Stomach smooth muscle (tissue), 2 donors: Measurements from ENCODE around the gene FAM177A1.
"Not testable (repeated sequence)": the region's sequence is repeated elsewhere in the genome, so short reads cannot be mapped to it uniquely, and the experiment has no call there.

ENCODE experiments used
- H3K27ac ChIP-seq: one replicate; pipeline ENCODE4 v1.7.0; 2013; ENCODE audit warnings: mild to moderate bottlenecking, low read length, inconsistent platforms
- H3K27me3 ChIP-seq, 2 donors: one replicate each; pipeline ENCODE4 v1.7.0; 2013; ENCODE audit warnings: low read length in 2 of 2; ENCODE audit not compliant: insufficient read depth in 2 of 2, control insufficient read depth in 1 of 2
- H3K36me3 ChIP-seq, 2 donors: one replicate each; pipeline ENCODE4 v1.7.0; 2013; ENCODE audit warnings: low read length in 2 of 2; ENCODE audit not compliant: control insufficient read depth in 2 of 2, insufficient read depth in 2 of 2
- H3K4me1 ChIP-seq: one replicate; pipeline ENCODE4 v1.7.0; 2013; ENCODE audit warnings: low read length; ENCODE audit not compliant: control insufficient read depth, insufficient read depth
- H3K4me3 ChIP-seq, 2 donors: one replicate each; pipeline ENCODE4 v1.7.0; 2013; ENCODE audit warnings: low read length in 2 of 2
- H3K9ac ChIP-seq, 2 donors: one replicate each; pipeline ENCODE4 v1.7.0; 2013; ENCODE audit warnings: low read length in 2 of 2, mild to moderate bottlenecking in 1 of 2
- H3K9me3 ChIP-seq, 2 donors: one replicate each; pipeline ENCODE4 v1.7.0; 2013; ENCODE audit warnings: low read length in 2 of 2; ENCODE audit not compliant: control insufficient read depth in 2 of 2
- donor health status: healthy.
- donor health status: Pancreatic carcinoma.

Gene FAM177A1, protein sequence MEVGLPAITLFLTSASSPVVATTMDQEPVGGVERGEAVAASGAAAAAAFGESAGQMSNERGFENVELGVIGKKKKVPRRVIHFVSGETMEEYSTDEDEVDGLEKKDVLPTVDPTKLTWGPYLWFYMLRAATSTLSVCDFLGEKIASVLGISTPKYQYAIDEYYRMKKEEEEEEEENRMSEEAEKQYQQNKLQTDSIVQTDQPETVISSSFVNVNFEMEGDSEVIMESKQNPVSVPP

GRCh38 chr14:35046048-35046750 lies at the start of gene FAM177A1:
Gene FAM177A1 (plus strand): TSS chr14:35046272. CDS start chr14:35046464, 192 bp downstream.
- H3K36me3 ChIP-seq = peaks cover 0 to 2% of the 10 kb centered on the region in 2 donors
- H3K9ac ChIP-seq = peak within 1 kb of the TSS; percentile 96
- H3K27ac ChIP-seq = peak within 1 kb of the TSS; percentile 94
- H3K9me3 ChIP-seq = no peaks in the 10 kb centered on the region
- H3K4me3 ChIP-seq = peak within 1 kb of the TSS; percentile 85 to 90
- no peaks in the 10 kb centered on the region for H3K27me3 ChIP-seq
- H3K4me1 ChIP-seq = peaks cover 7% of the 10 kb centered on the region

GRCh38 chr14:34997762-34998161 lies 48.3 kb upstream of the FAM177A1 start:
- H3K27ac ChIP-seq = no peak overlapping the region
- no peaks in the 10 kb centered on the region for H3K4me1 ChIP-seq
- peaks cover 2 to 5% of the 10 kb centered on the region in 2 donors for H3K36me3 ChIP-seq
- H3K9ac ChIP-seq = no peak overlapping the region
- no peaks in the 10 kb centered on the region for H3K27me3 ChIP-seq
- H3K4me3 ChIP-seq = no peak overlapping the region
- H3K9me3 ChIP-seq = no peaks in the 10 kb centered on the region

- no peaks in the 10 kb centered on the region for H3K27me3 ChIP-seq
- no peak overlapping the region for H3K27ac ChIP-seq
- no peaks in the 10 kb centered on the region for H3K9me3 ChIP-seq
- no peak overlapping the region for H3K4me3 ChIP-seq
- no peaks in the 10 kb centered on the region for H3K4me1 ChIP-seq
- H3K9ac ChIP-seq = no peak overlapping the region
- H3K36me3 ChIP-seq = peaks cover 3 to 5% of the 10 kb centered on the region in 2 donors
Measured at GRCh38 chr14:34999500-34999899, 46.6 kb upstream of the FAM177A1 start.

- no peaks in the 10 kb centered on the region for H3K27me3 ChIP-seq
- H3K36me3 ChIP-seq = peaks cover 7 to 9% of the 10 kb centered on the region in 2 donors
- H3K27ac ChIP-seq = no peak overlapping the region
- H3K9ac ChIP-seq = no peak overlapping the region
- H3K9me3 ChIP-seq = no peaks in the 10 kb centered on the region
- H3K4me3 ChIP-seq = no peak overlapping the region
- H3K4me1 ChIP-seq = no peaks in the 10 kb centered on the region
Measured at GRCh38 chr14:35001621-35002020, 44.5 kb upstream of the FAM177A1 start.

- H3K4me3 ChIP-seq = no peak overlapping the region
- no peak overlapping the region for H3K9ac ChIP-seq
- peaks cover 12 to 14% of the 10 kb centered on the region in 2 donors for H3K36me3 ChIP-seq
- no peaks in the 10 kb centered on the region for H3K9me3 ChIP-seq
- no peaks in the 10 kb centered on the region for H3K4me1 ChIP-seq
- no peak overlapping the region for H3K27ac ChIP-seq
- no peaks in the 10 kb centered on the region for H3K27me3 ChIP-seq
Measured at GRCh38 chr14:35004839-35005238, 41.2 kb upstream of the FAM177A1 start.

GRCh38 chr14:35016568-35016967 lies 29.5 kb upstream of the FAM177A1 start:
- H3K4me1 ChIP-seq = no peaks in the 10 kb centered on the region
- no peaks in the 10 kb centered on the region for H3K9me3 ChIP-seq
- H3K27me3 ChIP-seq = no peaks in the 10 kb centered on the region
- H3K27ac ChIP-seq = no peak overlapping the region
- H3K4me3 ChIP-seq = no peak overlapping the region
- H3K9ac ChIP-seq = no peak overlapping the region
- peaks cover 24 to 28% of the 10 kb centered on the region in 2 donors for H3K36me3 ChIP-seq

DNA sequence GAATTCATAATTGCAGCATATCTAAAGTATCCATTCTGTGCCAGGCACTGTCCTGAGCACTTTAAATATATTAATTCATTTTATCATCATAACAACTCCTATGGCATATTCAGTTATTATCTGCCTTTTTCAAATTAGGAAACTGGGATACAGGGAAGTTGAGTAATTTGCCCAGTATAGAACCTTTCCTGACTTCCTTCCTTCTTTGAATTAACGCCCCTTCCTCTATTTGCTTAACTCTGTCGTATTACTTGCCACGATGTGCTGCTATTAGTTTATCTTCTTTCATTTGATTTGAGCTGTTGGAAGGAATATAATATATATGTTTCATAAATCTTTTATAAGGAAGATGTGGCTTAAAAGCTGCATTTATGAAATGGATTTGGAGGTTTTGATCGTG lies 25.4 kb upstream of the FAM177A1 start:
- Histone ChIP-seq H3K4me1 (no peaks in the 10 kb centered on the region), H3K27ac (no peak overlapping the region), H3K27me3 (no peaks in the 10 kb centered on the region), H3K9ac (no peak overlapping the region), H3K36me3 (peaks cover 18 to 25% of the 10 kb centered on the region in 2 donors), H3K4me3 (no peak overlapping the region), H3K9me3 (no peaks in the 10 kb centered on the region)

DNA sequence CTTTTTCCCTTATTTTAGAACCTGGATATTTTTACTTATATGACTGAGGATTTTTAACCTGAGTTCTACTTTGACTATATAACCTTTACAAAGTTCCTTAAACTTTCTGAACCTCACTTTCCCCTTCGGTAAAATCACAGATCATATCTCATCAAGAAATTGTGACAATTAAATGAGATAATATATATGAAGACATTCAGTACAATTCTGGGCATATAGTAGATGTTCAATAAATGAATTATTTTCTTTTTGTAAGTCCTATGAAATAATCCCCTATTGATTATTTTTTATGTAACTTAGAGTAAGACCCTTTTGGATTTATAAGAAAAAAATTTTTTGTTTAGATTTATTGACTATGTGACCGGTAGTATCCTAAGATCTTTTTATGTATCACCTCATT lies 17.6 kb upstream of the FAM177A1 start:
- Histone ChIP-seq H3K4me3 (no peak overlapping the region), H3K4me1 (no peaks in the 10 kb centered on the region), H3K9ac (no peak overlapping the region), H3K27ac (no peak overlapping the region), H3K36me3 (peaks cover 20% of the 10 kb centered on the region in 2 donors), H3K27me3 (no peaks in the 10 kb centered on the region), H3K9me3 (no peaks in the 10 kb centered on the region)

DNA sequence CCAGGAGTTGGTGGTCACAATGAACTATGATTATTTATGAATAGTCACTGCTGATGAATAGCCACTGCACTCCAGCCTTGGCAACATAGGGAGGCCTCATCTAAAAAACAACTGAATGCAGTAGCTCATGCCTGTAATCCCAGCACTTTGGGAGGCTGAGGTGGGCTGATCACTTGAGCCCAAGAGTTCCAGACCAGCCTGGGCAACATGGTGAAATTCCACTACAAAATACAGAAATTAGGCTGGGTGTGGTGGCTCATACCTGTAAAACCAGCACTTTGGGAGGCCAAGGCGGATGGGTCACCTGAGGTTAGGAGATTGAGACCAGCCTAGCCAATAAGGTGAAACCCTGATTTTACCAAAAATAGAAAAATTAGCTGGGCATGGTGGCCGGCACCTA lies 13.5 kb upstream of the FAM177A1 start:
- no peak overlapping the region for H3K27ac ChIP-seq
- H3K36me3 ChIP-seq = peaks cover 14 to 17% of the 10 kb centered on the region in 2 donors
- no peak overlapping the region for H3K4me3 ChIP-seq
- H3K9me3 ChIP-seq = no peaks in the 10 kb centered on the region
- no peaks in the 10 kb centered on the region for H3K27me3 ChIP-seq
- H3K9ac ChIP-seq = no peak overlapping the region
- no peaks in the 10 kb centered on the region for H3K4me1 ChIP-seq

GRCh38 chr14:35034440-35034833 lies 11.6 kb upstream of the FAM177A1 start:
- Histone ChIP-seq H3K9ac (no peak overlapping the region), H3K4me1 (no peaks in the 10 kb centered on the region), H3K27me3 (no peaks in the 10 kb centered on the region), H3K9me3 (no peaks in the 10 kb centered on the region), H3K4me3 (no peak overlapping the region), H3K36me3 (peaks cover 9 to 10% of the 10 kb centered on the region in 2 donors), H3K27ac (no peak overlapping the region)

DNA sequence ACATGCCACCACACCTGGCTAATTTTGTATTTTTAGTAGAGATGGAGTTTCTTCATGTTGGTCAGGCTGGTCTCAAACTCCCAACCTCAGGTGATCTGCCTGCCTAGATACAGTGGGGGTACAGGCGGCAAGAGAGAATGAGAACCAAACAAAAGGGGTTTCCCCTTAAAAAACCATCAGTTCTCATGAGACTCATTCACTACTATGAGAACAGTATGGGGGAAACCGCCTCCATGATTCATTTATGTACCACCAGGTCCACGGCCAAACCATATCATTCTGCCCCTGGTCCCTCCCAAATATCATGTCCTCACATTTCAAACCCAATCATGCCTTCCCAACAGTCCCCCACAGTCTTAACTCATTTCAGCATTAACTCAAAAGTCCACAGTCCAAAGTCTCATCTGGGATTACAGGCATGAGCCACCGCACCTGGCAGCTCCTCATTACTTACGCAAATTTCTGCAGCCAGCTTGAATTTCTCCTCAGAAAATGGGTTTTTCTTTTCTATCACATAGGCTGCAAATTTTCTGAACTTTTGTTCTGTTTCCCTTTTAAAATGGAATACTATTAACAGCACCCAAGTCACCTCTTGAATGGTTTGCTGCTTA lies 11.0 kb upstream of the FAM177A1 start:
- H3K9me3 ChIP-seq, H3K4me1 ChIP-seq, H3K27me3 ChIP-seq, H3K4me3 ChIP-seq, H3K9ac ChIP-seq, H3K27ac ChIP-seq: not testable (repeated sequence)
- peaks cover 5 to 10% of the 10 kb centered on the region in 2 donors for H3K36me3 ChIP-seq
